HEK293 (cell line): Measurements from ENCODE around the gene ME3.

Experiments
- CTCF ChIA-PET: fragments of 350-600 bp; formaldehyde crosslinking; extraction: SDS; loops from one replicate; lab custom pipeline; 2021; ENCODE audit warnings: antibody characterized with exemption; lab: Yijun Ruan, JAX
- POLR2A ChIA-PET: fragments of 300-600 bp; formaldehyde crosslinking; extraction: SDS; loops from one replicate; lab custom pipeline; 2020; ENCODE audit warnings: antibody characterized with exemption, inconsistent platforms; lab: Yijun Ruan, JAX
- H3K27ac ChIP-seq: fragments of 200-500 bp; sonication (Bioruptor generic); 2 replicates; pipeline ENCODE4 v1.5.1; 2014; ENCODE audit warnings: low read depth, low read length, control low read depth, inconsistent platforms; ENCODE audit errors: extremely low read depth
- H3K36me3 ChIP-seq, 2 experiments: fragments of 200-500 bp in 1 of 2; sonication (Bioruptor generic) in 1 of 2; 1 replicate in 1 of 2; 2 replicates in 1 of 2; pipeline ENCODE4 v1.5.1; 2014 to 2017; ENCODE audit warnings: inconsistent platforms in 2 of 2, low read length in 2 of 2; ENCODE audit not compliant: control insufficient read depth in 2 of 2, insufficient read depth in 1 of 2
- H3K4me1 ChIP-seq: fragments of 200-500 bp; sonication (Bioruptor generic); 2 replicates; pipeline ENCODE4 v1.5.1; 2014; ENCODE audit warnings: mild to moderate bottlenecking, low read length, inconsistent platforms; ENCODE audit not compliant: control insufficient read depth, insufficient read depth
- H3K4me3 ChIP-seq: 2 replicates; pipeline ENCODE4 v1.5.1; 2011; ENCODE audit warnings: low read depth, mild to moderate bottlenecking, control low read depth, low read length, moderate library complexity
- H3K9me3 ChIP-seq: fragments of 200-500 bp; sonication (Bioruptor generic); 2 replicates; pipeline ENCODE4 v1.5.1; 2014; ENCODE audit warnings: low read depth, low read length, inconsistent platforms; ENCODE audit not compliant: control insufficient read depth, insufficient read depth
- GLI4 ChIP-seq: fragments of 450-650 bp; formaldehyde crosslinking; IDR thresholded peaks from 2 replicates; pipeline ENCODE4 v1.5.1; 2016; ENCODE audit warnings: missing biosample characterization, missing genetic modification characterization
- HIC1 ChIP-seq: fragments of 450-650 bp; formaldehyde crosslinking; IDR thresholded peaks from 2 replicates; pipeline ENCODE4 v1.5.1; 2016; ENCODE audit warnings: missing biosample characterization, missing genetic modification characterization
- KLF10 ChIP-seq: fragments of 450-650 bp; IDR thresholded peaks from 2 replicates; pipeline ENCODE4 v1.5.1; 2018; ENCODE audit warnings: missing biosample characterization, mild to moderate bottlenecking, missing genetic modification characterization
- OVOL3 ChIP-seq: fragments of 450-650 bp; formaldehyde crosslinking; IDR thresholded peaks from 2 replicates; pipeline ENCODE4 v1.5.1; 2016; ENCODE audit warnings: missing biosample characterization, missing genetic modification characterization
- PATZ1 ChIP-seq: fragments of 450-650 bp; formaldehyde crosslinking; IDR thresholded peaks from 2 replicates; pipeline ENCODE4 v1.5.1; 2016; ENCODE audit warnings: missing biosample characterization, missing genetic modification characterization
- SCRT2 ChIP-seq: fragments of 450-650 bp; formaldehyde crosslinking; IDR thresholded peaks from 2 replicates; pipeline ENCODE4 v1.5.1; 2016; ENCODE audit warnings: missing biosample characterization, missing genetic modification characterization
- WT1 ChIP-seq: fragments of 450-650 bp; formaldehyde crosslinking; IDR thresholded peaks from 2 replicates; pipeline ENCODE4 v1.5.1; 2016; ENCODE audit warnings: missing biosample characterization, missing genetic modification characterization
- ZNF112 ChIP-seq: fragments of 450-650 bp; formaldehyde crosslinking; IDR thresholded peaks from 2 replicates; pipeline ENCODE4 v1.5.0; 2017; ENCODE audit warnings: missing biosample characterization, missing genetic modification characterization
- ZNF133 ChIP-seq: fragments of 450-650 bp; formaldehyde crosslinking; IDR thresholded peaks from 2 replicates; pipeline ENCODE4 v1.5.1; 2016; ENCODE audit warnings: missing biosample characterization, missing genetic modification characterization
- ZNF138 ChIP-seq: fragments of 450-650 bp; formaldehyde crosslinking; IDR thresholded peaks from 2 replicates; pipeline ENCODE4 v1.5.1; 2016; ENCODE audit warnings: missing biosample characterization, missing genetic modification characterization, borderline replicate concordance
- ZNF169 ChIP-seq: fragments of 450-650 bp; formaldehyde crosslinking; IDR thresholded peaks from 2 replicates; pipeline ENCODE4 v1.5.1; 2016; ENCODE audit warnings: missing biosample characterization, missing genetic modification characterization
- ZNF175 ChIP-seq: fragments of 450-650 bp; formaldehyde crosslinking; IDR thresholded peaks from 2 replicates; pipeline ENCODE4 v1.5.1; 2016; ENCODE audit warnings: missing biosample characterization, missing genetic modification characterization
- ZNF223 ChIP-seq: fragments of 450-650 bp; formaldehyde crosslinking; IDR thresholded peaks from 2 replicates; pipeline ENCODE4 v1.5.1; 2016; ENCODE audit warnings: missing biosample characterization, missing genetic modification characterization
- ZNF274 ChIP-seq, 2 experiments: fragments of 200-500 bp in 1 of 2; fragments of 450-650 bp in 1 of 2; sonication (Bioruptor generic) in 1 of 2; formaldehyde crosslinking in 1 of 2; IDR thresholded peaks; 2 replicates each; pipeline versions ENCODE4 v1.5.1 to v1.6.1; 2014 to 2016; ENCODE audit warnings: borderline replicate concordance in 1 of 2, inconsistent platforms in 1 of 2, low read length in 1 of 2, missing biosample characterization in 1 of 2, missing genetic modification characterization in 1 of 2
- ZNF391 ChIP-seq: fragments of 450-650 bp; formaldehyde crosslinking; IDR thresholded peaks from 2 replicates; pipeline ENCODE4 v1.5.1; 2016; ENCODE audit warnings: low read depth, missing biosample characterization, missing genetic modification characterization, borderline replicate concordance
- ZNF561 ChIP-seq: fragments of 450-650 bp; IDR thresholded peaks from 2 replicates; pipeline ENCODE4 v1.5.1; 2018; ENCODE audit warnings: missing biosample characterization, missing genetic modification characterization, borderline replicate concordance
- ZNF580 ChIP-seq: fragments of 450-650 bp; formaldehyde crosslinking; IDR thresholded peaks from 2 replicates; pipeline ENCODE4 v1.5.1; 2016; ENCODE audit warnings: missing biosample characterization, missing genetic modification characterization
- ZNF600 ChIP-seq: fragments of 450-650 bp; formaldehyde crosslinking; IDR thresholded peaks from 2 replicates; pipeline ENCODE4 v1.5.1; 2016; ENCODE audit warnings: missing biosample characterization, missing genetic modification characterization
- ZNF692 ChIP-seq: fragments of 450-650 bp; formaldehyde crosslinking; IDR thresholded peaks from 2 replicates; pipeline ENCODE4 v1.5.1; 2016; ENCODE audit warnings: missing biosample characterization, missing genetic modification characterization
- ZNF777 ChIP-seq: fragments of 450-650 bp; formaldehyde crosslinking; IDR thresholded peaks from 2 replicates; pipeline ENCODE4 v1.5.1; 2017; ENCODE audit warnings: missing biosample characterization, missing genetic modification characterization, borderline replicate concordance
- ZNF843 ChIP-seq: fragments of 450-650 bp; formaldehyde crosslinking; IDR thresholded peaks from 2 replicates; pipeline ENCODE4 v1.5.1; 2016; ENCODE audit warnings: missing biosample characterization, missing genetic modification characterization

The ME3 gene

GRCh38 chr11:86570020-86570419, 102.4 kb downstream of the ME3 start (continued):
- TF ChIP-seq PATZ1 (tag by site-specific recombination), result peak; percentile 29; the same call in 1 of the 2 replicates
- TF ChIP-seq WT1 (tag by site-specific recombination), result peak; percentile 62; the same call in 1 of the 2 replicates

GRCh38 chr11:86569109-86569508, 103.3 kb downstream of the ME3 start:
- Histone ChIP-seq H3K36me3 (no peaks in the 10 kb centered on the region), H3K9me3 (no peaks in the 10 kb centered on the region), H3K27ac (no peak overlapping the region), H3K4me3 (no peak overlapping the region), H3K4me1 (peaks cover 17% of the 10 kb centered on the region)
- CTCF ChIA-PET, result interaction anchor here (0.9 to 2.5 kb wide), 7 partner anchors 16 to 249 kb away, joined by 3 to 20 read pairs (median 4); no protein-coding TSS in a partner anchor
- POLR2A ChIA-PET, result interaction anchor here (0.8 to 1.9 kb wide), 2 partner anchors 24 to 101 kb away, joined by 3 to 5 read pairs; no protein-coding TSS in a partner anchor
- TF ChIP-seq ZNF274 (IDR thresholded peaks at IDR 0.05; ENCODE audit: low read length), result no peak
- no peak for TF ChIP-seq ZNF274 (tag by site-specific recombination; IDR thresholded peaks at IDR 0.05; ENCODE audit: borderline replicate concordance)
- TF ChIP-seq ZNF600 (tag by site-specific recombination), result peak; percentile 53; the same call in 1 of the 2 replicates
- TF ChIP-seq GLI4 (tag by site-specific recombination), result peak; percentile 82; the same call in 1 of the 2 replicates

- CTCF ChIA-PET, result no interaction called here
- Histone ChIP-seq H3K27ac (no peak overlapping the region), H3K4me3 (no peak overlapping the region), H3K9me3 (no peaks in the 10 kb centered on the region), H3K36me3 (no peaks in the 10 kb centered on the region), H3K4me1 (peaks cover 14% of the 10 kb centered on the region)
- TF ChIP-seq ZNF133 (peak; percentile 59; the same call in 1 of the 2 replicates), OVOL3 (tag by site-specific recombination) (no peak)
- POLR2A ChIA-PET, result no interaction called here
Observed at GRCh38 chr11:86565801-86566312, 106.6 kb downstream of the ME3 start.

- no peak overlapping the region for H3K27ac ChIP-seq
- TF ChIP-seq ZNF223 (tag by site-specific recombination) (no peak), ZNF843 (no peak), HIC1 (tag by site-specific recombination) (no peak), ZNF561 (tag by site-specific recombination) (no peak), ZNF112 (tag by site-specific recombination) (no peak), KLF10 (tag by site-specific recombination) (no peak), ZNF580 (no peak), ZNF175 (no peak), ZNF169 (tag by site-specific recombination) (no peak), ZNF391 (tag by site-specific recombination) (no peak), SCRT2 (tag by site-specific recombination) (no peak), ZNF138 (no peak), ZNF777 (tag by site-specific recombination) (no peak), ZNF692 (tag by site-specific recombination) (no peak)
- TF ChIP-seq, all 188 proteins: peak for 0
- POLR2A ChIA-PET, result no interaction called here
- peaks cover 13% of the 10 kb centered on the region for H3K4me1 ChIP-seq
- H3K9me3 ChIP-seq, result no peaks in the 10 kb centered on the region
- H3K4me3 ChIP-seq, result no peak overlapping the region
- CTCF ChIA-PET, result interaction anchor here (0.7 kb wide), 1 partner anchor 31 kb away, joined by 3 read pairs; no protein-coding TSS in a partner anchor
- H3K36me3 ChIP-seq, result no peaks in the 10 kb centered on the region
Observed at GRCh38 chr11:86565388-86565787, 107.0 kb downstream of the ME3 start.
